Activated naive CD4-positive, alpha-beta T cell treated with anti-CD3 and anti-CD28 coated beads, Interleukin-2, amount 50 U/mL, for 24 hours (primary cell): Measurements from ENCODE around the gene WDR55.
"Not testable (repeated sequence)": the region's sequence is repeated elsewhere in the genome, so short reads cannot be mapped to it uniquely, and the experiment has no call there.

Experiments
- H3K27ac Mint-ChIP-seq: one replicate; pipeline ENCODE4 v1.8.0; 2021; ENCODE audit warnings: mild to moderate bottlenecking, mixed read lengths
- H3K27me3 Mint-ChIP-seq: one replicate; pipeline ENCODE4 v1.8.0; 2021; ENCODE audit warnings: mixed read lengths
- H3K36me3 Mint-ChIP-seq: one replicate; pipeline ENCODE4 v1.8.0; 2021; ENCODE audit warnings: mixed read lengths
- H3K4me1 Mint-ChIP-seq: one replicate; pipeline ENCODE4 v1.8.0; 2021; ENCODE audit warnings: mixed read lengths
- H3K4me3 Mint-ChIP-seq: one replicate; pipeline ENCODE4 v1.8.0; 2021; ENCODE audit warnings: mild to moderate bottlenecking, mixed read lengths
- H3K9me3 Mint-ChIP-seq: one replicate; pipeline ENCODE4 v1.8.0; 2021; ENCODE audit warnings: mixed read lengths

The WDR55 gene

GRCh38 chr5:140677947-140678346, 13.2 kb downstream of the WDR55 start:
- Mint-ChIP-seq H3K27me3 (no peaks in the 10 kb centered on the region), H3K27ac (no peak overlapping the region), H3K36me3 (peaks cover 10% of the 10 kb centered on the region), H3K9me3 (no peaks in the 10 kb centered on the region), H3K4me3 (no peak overlapping the region), H3K4me1 (no peaks in the 10 kb centered on the region)

DNA sequence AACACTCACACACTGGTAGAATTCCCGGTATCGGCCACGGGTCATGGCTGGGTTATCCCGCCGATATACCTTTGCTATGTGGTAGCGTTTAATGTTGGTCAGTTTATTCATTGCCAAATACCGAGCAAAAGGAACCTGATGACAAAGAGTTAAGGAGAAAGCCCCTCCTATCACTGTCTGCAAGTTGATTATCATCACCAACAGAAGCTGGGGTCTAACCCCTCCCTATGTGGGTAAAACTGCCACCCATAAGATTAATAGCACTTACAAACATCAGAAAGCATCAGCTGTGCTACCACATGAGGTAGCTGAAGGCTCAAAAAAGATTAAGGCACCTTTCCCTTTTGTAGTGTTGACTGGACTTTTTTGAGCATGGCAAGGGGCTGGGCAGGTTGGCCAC, 14.3 kb downstream of the WDR55 start:
- Mint-ChIP-seq H3K36me3 (peaks cover 9% of the 10 kb centered on the region), H3K27ac (no peak overlapping the region), H3K4me3 (no peak overlapping the region), H3K27me3 (no peaks in the 10 kb centered on the region), H3K9me3 (no peaks in the 10 kb centered on the region), H3K4me1 (no peaks in the 10 kb centered on the region)

GRCh38 chr5:140690376-140690932, 25.8 kb downstream of the WDR55 start:
- Mint-ChIP-seq H3K4me3 (peak overlapping the region; percentile 100), H3K27me3 (no peaks in the 10 kb centered on the region), H3K36me3 (peaks cover 8% of the 10 kb centered on the region)

GRCh38 chr5:140690941-140691924, 26.5 kb downstream of the WDR55 start, which contains the start of the genes HARS1 and HARS2:
HARS1 (minus strand) TSS chr5:140691370; CDS start chr5:140691304, 66 bp downstream.
HARS2 (plus strand) TSS chr5:140691455; CDS start chr5:140691649, 194 bp downstream.
- Mint-ChIP-seq H3K4me3 (peak within 1 kb of the TSS; percentile 100), H3K9me3 (no peaks in the 10 kb centered on the region), H3K27ac (peak within 1 kb of the TSS; percentile 98), H3K36me3 (peaks cover 9% of the 10 kb centered on the region), H3K27me3 (no peaks in the 10 kb centered on the region), H3K4me1 (peaks cover 49% of the 10 kb centered on the region)

More at GRCh38 chr5:140690376-140690932, 25.8 kb downstream of the WDR55 start:
- H3K9me3 Mint-ChIP-seq = no peaks in the 10 kb centered on the region
- H3K27ac Mint-ChIP-seq = peak overlapping the region; percentile 98
- peaks cover 49% of the 10 kb centered on the region for H3K4me1 Mint-ChIP-seq

DNA sequence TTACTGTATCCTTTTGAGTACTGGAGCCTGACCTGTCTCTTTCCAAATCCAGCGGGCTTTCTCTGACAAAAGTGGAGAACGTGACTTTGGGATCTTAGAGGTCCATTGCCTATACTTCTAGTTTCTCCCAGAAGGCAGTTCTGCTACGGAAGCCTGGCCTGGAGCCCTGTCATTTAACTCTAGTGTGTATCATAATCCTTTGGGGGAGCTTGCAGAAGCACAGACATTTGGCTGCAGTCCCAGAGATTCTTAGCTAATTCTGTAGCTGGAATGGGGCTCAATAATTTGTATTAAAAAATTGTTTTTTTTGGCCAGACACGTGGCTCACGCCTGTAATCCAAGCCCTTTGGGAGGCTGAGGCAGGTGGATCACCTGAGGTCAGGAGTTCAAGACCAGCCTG, 29.6 kb downstream of the WDR55 start:
- Mint-ChIP-seq H3K27ac (no peak overlapping the region), H3K36me3 (peaks cover 20% of the 10 kb centered on the region), H3K27me3 (no peaks in the 10 kb centered on the region), H3K4me3 (no peak overlapping the region), H3K9me3 (no peaks in the 10 kb centered on the region), H3K4me1 (peaks cover 36% of the 10 kb centered on the region)

- Mint-ChIP-seq H3K4me3 (no peak overlapping the region), H3K36me3 (peaks cover 26% of the 10 kb centered on the region), H3K27me3 (no peaks in the 10 kb centered on the region), H3K27ac (no peak overlapping the region), H3K9me3 (no peaks in the 10 kb centered on the region), H3K4me1 (peaks cover 31% of the 10 kb centered on the region)
Observed at GRCh38 chr5:140696891-140697492, 32.3 kb downstream of the WDR55 start.

GRCh38 chr5:140700177-140701144, 35.8 kb downstream of the WDR55 start, which contains the start of gene ZMAT2:
ZMAT2 (plus strand) TSS chr5:140700447; CDS start chr5:140700461, 14 bp downstream.
- H3K4me1 Mint-ChIP-seq = peaks cover 25% of the 10 kb centered on the region
- peak within 1 kb of the TSS; percentile 98 for H3K27ac Mint-ChIP-seq
- H3K9me3 Mint-ChIP-seq = no peaks in the 10 kb centered on the region
- H3K36me3 Mint-ChIP-seq = peaks cover 32% of the 10 kb centered on the region
- H3K4me3 Mint-ChIP-seq = peak within 1 kb of the TSS; percentile 100
- no peaks in the 10 kb centered on the region for H3K27me3 Mint-ChIP-seq

DNA sequence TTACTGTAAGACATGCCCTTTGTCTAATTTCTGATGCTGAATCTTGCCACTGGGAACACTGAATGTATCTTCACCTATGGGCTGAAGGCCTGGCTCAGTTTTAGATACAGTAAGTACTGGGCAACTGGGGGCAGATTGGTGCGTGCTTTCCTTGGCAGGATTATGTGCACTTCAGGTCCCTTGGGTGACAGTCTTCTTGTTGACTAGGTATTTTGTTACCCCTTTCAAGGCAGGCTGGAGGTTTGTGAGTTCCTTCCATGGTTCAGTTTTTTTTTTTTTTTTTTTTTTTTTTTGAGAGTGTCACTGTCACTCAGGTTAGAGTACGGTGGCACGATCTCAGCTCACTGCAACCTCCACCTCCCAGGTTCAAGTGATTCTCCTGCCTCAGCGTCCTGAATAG, 43.1 kb downstream of the WDR55 start:
- H3K27me3 Mint-ChIP-seq = no peaks in the 10 kb centered on the region
- H3K27ac Mint-ChIP-seq = peak overlapping the region; percentile 19
- H3K36me3 Mint-ChIP-seq = peaks cover 13% of the 10 kb centered on the region
- no peaks in the 10 kb centered on the region for H3K9me3 Mint-ChIP-seq
- peaks cover 22% of the 10 kb centered on the region for H3K4me1 Mint-ChIP-seq
- H3K4me3 Mint-ChIP-seq = no peak overlapping the region

- H3K27ac Mint-ChIP-seq, H3K27me3 Mint-ChIP-seq, H3K4me3 Mint-ChIP-seq, H3K9me3 Mint-ChIP-seq: not testable (repeated sequence)
- Mint-ChIP-seq H3K36me3 (peaks cover 11% of the 10 kb centered on the region), H3K4me1 (peaks cover 28% of the 10 kb centered on the region)
Observed at GRCh38 chr5:140708787-140709186, 44.1 kb downstream of the WDR55 start.

GRCh38 chr5:140710899-140711552, 46.3 kb downstream of the WDR55 start:
- Mint-ChIP-seq H3K9me3 (no peaks in the 10 kb centered on the region), H3K4me3 (peak overlapping the region; percentile 95), H3K27ac (peak overlapping the region; percentile 99), H3K27me3 (no peaks in the 10 kb centered on the region), H3K4me1 (peaks cover 30% of the 10 kb centered on the region), H3K36me3 (peaks cover 4% of the 10 kb centered on the region)

GRCh38 chr5:140711794-140712193, 47.1 kb downstream of the WDR55 start:
- Mint-ChIP-seq H3K4me1 (peaks cover 30% of the 10 kb centered on the region), H3K4me3 (peak overlapping the region; percentile 95), H3K27me3 (no peaks in the 10 kb centered on the region), H3K9me3 (no peaks in the 10 kb centered on the region), H3K36me3 (peaks cover 3% of the 10 kb centered on the region), H3K27ac (peak overlapping the region; percentile 80)

- Mint-ChIP-seq H3K9me3 (no peaks in the 10 kb centered on the region), H3K27me3 (no peaks in the 10 kb centered on the region), H3K27ac (peak overlapping the region; percentile 69), H3K4me3 (no peak overlapping the region), H3K4me1 (peaks cover 30% of the 10 kb centered on the region), H3K36me3 (no peaks in the 10 kb centered on the region)
Observed at GRCh38 chr5:140713562-140714094, 48.9 kb downstream of the WDR55 start.

DNA sequence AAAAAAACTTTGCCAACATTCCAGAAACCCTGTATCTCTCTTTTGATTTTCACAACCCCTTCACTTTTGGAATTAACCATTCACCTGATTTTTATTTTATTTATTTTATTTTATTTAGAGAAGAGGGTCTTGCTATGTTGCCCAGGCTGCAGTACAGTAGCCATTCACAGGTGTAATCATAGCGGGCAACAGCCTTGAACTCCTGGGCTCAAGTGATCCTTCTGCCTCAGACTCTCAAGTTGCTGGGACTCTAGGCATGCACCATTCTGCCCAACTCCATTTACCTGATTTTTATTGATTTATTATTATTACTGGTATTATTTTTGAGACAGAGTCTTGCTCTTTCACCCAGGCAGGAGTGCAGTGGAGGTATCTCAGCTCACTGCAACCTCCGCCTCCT, 51.5 kb downstream of the WDR55 start:
- H3K36me3 Mint-ChIP-seq, H3K4me3 Mint-ChIP-seq, H3K27me3 Mint-ChIP-seq, H3K9me3 Mint-ChIP-seq, H3K27ac Mint-ChIP-seq: not testable (repeated sequence)
- H3K4me1 Mint-ChIP-seq = peaks cover 17% of the 10 kb centered on the region

DNA sequence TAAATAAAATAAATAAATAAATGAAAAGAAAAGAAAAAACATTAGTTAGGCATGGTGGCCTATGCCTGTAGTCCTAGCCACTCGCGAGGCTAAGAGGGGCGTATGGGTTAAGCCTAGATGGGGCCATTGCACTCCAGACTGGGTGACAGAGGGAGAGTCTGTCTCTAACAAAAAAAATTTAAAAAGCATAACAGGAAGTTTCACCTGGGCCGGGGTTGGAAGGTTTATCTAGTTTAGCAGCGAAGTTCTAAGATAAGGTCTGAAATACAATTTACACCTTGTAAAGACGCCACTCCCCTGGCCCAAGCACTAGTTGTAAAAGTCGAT, 53.5 kb downstream of the WDR55 start:
- Mint-ChIP-seq H3K9me3 (no peaks in the 10 kb centered on the region), H3K27ac (no peak overlapping the region), H3K36me3 (no peaks in the 10 kb centered on the region), H3K27me3 (peaks cover 5% of the 10 kb centered on the region), H3K4me3 (no peak overlapping the region), H3K4me1 (peaks cover 5% of the 10 kb centered on the region)
